SU-DHL-6 (cell line): ENCODE results near the gene PCP2.

Experiments
- CTCF ChIP-seq: fragments of 200-600 bp; sonication (generic); IDR thresholded peaks from one replicate; pipeline ENCODE4 v1.5.1; 2017; ENCODE audit warnings: antibody characterized with exemption, mild to moderate bottlenecking, low read length, moderate library complexity; ENCODE audit not compliant: insufficient read depth, poor library complexity, severe bottlenecking
- EZH2phosphoT487 ChIP-seq: fragments of 200-600 bp; sonication (generic), shearing (Covaris generic); conservative IDR thresholded peaks from 2 replicates; pipeline ENCODE4 v1.6.1; 2018; ENCODE audit warnings: mild to moderate bottlenecking, antibody characterized with exemption, low read length, moderate library complexity, mixed read lengths

- TF ChIP-seq CTCF = no peak
- TF ChIP-seq EZH2phosphoT487 = no peak
Observed at GRCh38 chr19:7672522-7672921, 39.0 kb upstream of the PCP2 start.
